Activated CD8-positive, alpha-beta T cell treated with anti-CD3 and anti-CD28 coated beads, Interleukin-2, amount 10 ng/mL, durations not matched to agents 7 days and 5 days (primary cell): ENCODE measurements around the gene ABHD5. TPM values are rescaled to one million over a fixed set of nuclear protein-coding genes. Genes with fewer than 3 reads are reported as not detected.

Source experiments
- ATAC-seq: fragments of 150-1000 bp; cut with Tn5 transposase; one replicate; pipeline ENCODE4 v1.10.0; 2021; ENCODE audit warnings: moderate library complexity
- CTCF ChIA-PET: fragments of 350-600 bp; sonication (Branson Sonifier 250); formaldehyde crosslinking; loops from one replicate; lab custom pipeline; 2021; ENCODE audit warnings: antibody characterized with exemption; lab: Charles Lee
- POLR2A ChIA-PET: fragments of 350-600 bp; sonication (Branson Sonifier 250); formaldehyde crosslinking; loops from one replicate; lab custom pipeline; 2021; ENCODE audit warnings: antibody characterized with exemption; lab: Charles Lee
- DNase-seq: peaks from one replicate; pipeline ENCODE4 v3.0.0-alpha.2; 2020
- H3K27ac Mint-ChIP-seq: one replicate; pipeline ENCODE4 v1.8.0; 2021; ENCODE audit warnings: mild to moderate bottlenecking, mixed read lengths
- H3K27me3 Mint-ChIP-seq: one replicate; pipeline ENCODE4 v1.8.0; 2021; ENCODE audit warnings: low read depth, mixed read lengths
- H3K36me3 Mint-ChIP-seq: one replicate; pipeline ENCODE4 v1.8.0; 2021; ENCODE audit warnings: low read depth, mixed read lengths
- H3K4me1 Mint-ChIP-seq: one replicate; pipeline ENCODE4 v1.8.0; 2021; ENCODE audit warnings: low read depth, mixed read lengths
- H3K4me3 Mint-ChIP-seq: one replicate; pipeline ENCODE4 v1.8.0; 2021; ENCODE audit warnings: mild to moderate bottlenecking, mixed read lengths
- H3K9me3 Mint-ChIP-seq: one replicate; pipeline ENCODE4 v1.8.0; 2022; ENCODE audit warnings: mixed read lengths; ENCODE audit not compliant: insufficient read depth
- total RNA-seq, 2 experiments: library from RNA; stranded (reverse); gene quantifications; one replicate each; pipeline ENCODE4 v1.2.3, GENCODE V29; 2021

Gene ABHD5
- total RNA-seq, 2 experiments from 2014 or later: 12.5 to 14.1 TPM

GRCh38 chr3:43699864-43700263 is 9.1 kb downstream of the ABHD5 start:
- peaks cover 27% of the 10 kb centered on the region for H3K36me3 Mint-ChIP-seq
- ChIA-PET POLR2A (no interaction called here), CTCF (interaction anchor here (0.7 to 1.7 kb wide), 2 partner anchors 14 to 59 kb away, joined by 3 to 4 read pairs; no protein-coding TSS in a partner anchor)
- ATAC-seq: no peak
- no peaks in the 10 kb centered on the region for H3K9me3 Mint-ChIP-seq
- peaks cover 9% of the 10 kb centered on the region for H3K4me1 Mint-ChIP-seq
- DNase-seq: no peak
- no peak overlapping the region for H3K4me3 Mint-ChIP-seq
- H3K27me3 Mint-ChIP-seq: no peaks in the 10 kb centered on the region
- H3K27ac Mint-ChIP-seq: no peak overlapping the region

GRCh38 chr3:43704697-43705096 is 14.0 kb downstream of the ABHD5 start:
- Mint-ChIP-seq H3K4me1 (peaks cover 7% of the 10 kb centered on the region), H3K9me3 (no peaks in the 10 kb centered on the region), H3K27me3 (no peaks in the 10 kb centered on the region), H3K4me3 (no peak overlapping the region), H3K27ac (no peak overlapping the region), H3K36me3 (peaks cover 21% of the 10 kb centered on the region)
- POLR2A ChIA-PET: no interaction called here
- DNase-seq (no peak), ATAC-seq (no peak)
- CTCF ChIA-PET: no interaction called here

- Mint-ChIP-seq H3K9me3 (no peaks in the 10 kb centered on the region), H3K27me3 (no peaks in the 10 kb centered on the region), H3K4me1 (peaks cover 7% of the 10 kb centered on the region), H3K27ac (no peak overlapping the region), H3K36me3 (peaks cover 13% of the 10 kb centered on the region), H3K4me3 (no peak overlapping the region)
- ChIA-PET CTCF (interaction anchor here (0.7 to 1.0 kb wide), 2 partner anchors 195 to 317 kb away, joined by 3 read pairs; no protein-coding TSS in a partner anchor), POLR2A (no interaction called here)
- no peak for ATAC-seq
- DNase-seq: no peak
Observed at GRCh38 chr3:43706342-43706741, 15.6 kb downstream of the ABHD5 start.

GRCh38 chr3:43707266-43707665 is 16.5 kb downstream of the ABHD5 start:
- Mint-ChIP-seq H3K27me3 (no peaks in the 10 kb centered on the region), H3K36me3 (peaks cover 15% of the 10 kb centered on the region), H3K27ac (no peak overlapping the region), H3K4me1 (peaks cover 7% of the 10 kb centered on the region), H3K9me3 (no peaks in the 10 kb centered on the region), H3K4me3 (no peak overlapping the region)
- DNase-seq: no peak
- no peak for ATAC-seq
- POLR2A ChIA-PET: no interaction called here
- CTCF ChIA-PET: interaction anchor here (0.6 to 1.0 kb wide), 3 partner anchors 196 to 317 kb away, joined by 3 read pairs; no protein-coding TSS in a partner anchor

- CTCF ChIA-PET: interaction anchor here (0.6 kb wide), 1 partner anchor 234 kb away, joined by 3 read pairs; no protein-coding TSS in a partner anchor
- no peak for ATAC-seq
- POLR2A ChIA-PET: no interaction called here
Observed at GRCh38 chr3:43707998-43708397, 17.3 kb downstream of the ABHD5 start.

GRCh38 chr3:43709022-43709421 is 18.3 kb downstream of the ABHD5 start:
- H3K9me3 Mint-ChIP-seq: no peaks in the 10 kb centered on the region
- CTCF ChIA-PET: no interaction called here
- DNase-seq (no peak), ATAC-seq (no peak)
- H3K27ac Mint-ChIP-seq: no peak overlapping the region
- no peaks in the 10 kb centered on the region for H3K27me3 Mint-ChIP-seq
- POLR2A ChIA-PET: no interaction called here
- H3K36me3 Mint-ChIP-seq: peaks cover 19% of the 10 kb centered on the region
- H3K4me3 Mint-ChIP-seq: no peak overlapping the region
- H3K4me1 Mint-ChIP-seq: peaks cover 7% of the 10 kb centered on the region

More at GRCh38 chr3:43707998-43708397, 17.3 kb downstream of the ABHD5 start:
- no peaks in the 10 kb centered on the region for H3K27me3 Mint-ChIP-seq
- peaks cover 19% of the 10 kb centered on the region for H3K36me3 Mint-ChIP-seq
- DNase-seq: no peak
- H3K9me3 Mint-ChIP-seq: no peaks in the 10 kb centered on the region
- H3K4me1 Mint-ChIP-seq: peaks cover 7% of the 10 kb centered on the region
- H3K4me3 Mint-ChIP-seq: no peak overlapping the region
- H3K27ac Mint-ChIP-seq: no peak overlapping the region

- CTCF ChIA-PET: no interaction called here
- ATAC-seq (no peak), DNase-seq (no peak)
- POLR2A ChIA-PET: no interaction called here
- no peaks in the 10 kb centered on the region for H3K9me3 Mint-ChIP-seq
- H3K36me3 Mint-ChIP-seq: peaks cover 20% of the 10 kb centered on the region
- no peaks in the 10 kb centered on the region for H3K27me3 Mint-ChIP-seq
- no peak overlapping the region for H3K4me3 Mint-ChIP-seq
- no peak overlapping the region for H3K27ac Mint-ChIP-seq
- H3K4me1 Mint-ChIP-seq: peaks cover 4% of the 10 kb centered on the region
Observed at GRCh38 chr3:43710607-43711006, 19.9 kb downstream of the ABHD5 start.

GRCh38 chr3:43718296-43718695 is 27.6 kb downstream of the ABHD5 start:
- POLR2A ChIA-PET: no interaction called here
- DNase-seq: no peak
- Mint-ChIP-seq H3K36me3 (peaks cover 24% of the 10 kb centered on the region), H3K4me1 (no peaks in the 10 kb centered on the region), H3K27ac (no peak overlapping the region), H3K4me3 (no peak overlapping the region), H3K27me3 (no peaks in the 10 kb centered on the region), H3K9me3 (no peaks in the 10 kb centered on the region)
- CTCF ChIA-PET: no interaction called here
- no peak for ATAC-seq

- Mint-ChIP-seq H3K4me3 (no peak overlapping the region), H3K4me1 (no peaks in the 10 kb centered on the region), H3K27me3 (no peaks in the 10 kb centered on the region), H3K27ac (no peak overlapping the region), H3K9me3 (no peaks in the 10 kb centered on the region), H3K36me3 (peaks cover 11% of the 10 kb centered on the region)
- DNase-seq (no peak), ATAC-seq (no peak)
- POLR2A ChIA-PET: no interaction called here
- CTCF ChIA-PET: no interaction called here
Observed at GRCh38 chr3:43723121-43723734, 32.5 kb downstream of the ABHD5 start.

- CTCF ChIA-PET: no interaction called here
- ATAC-seq (no peak), DNase-seq (no peak)
- POLR2A ChIA-PET: no interaction called here
- no peaks in the 10 kb centered on the region for H3K4me1 Mint-ChIP-seq
- peaks cover 2% of the 10 kb centered on the region for H3K36me3 Mint-ChIP-seq
- H3K9me3 Mint-ChIP-seq: no peaks in the 10 kb centered on the region
- no peak overlapping the region for H3K4me3 Mint-ChIP-seq
- no peak overlapping the region for H3K27ac Mint-ChIP-seq
- H3K27me3 Mint-ChIP-seq: no peaks in the 10 kb centered on the region
Observed at GRCh38 chr3:43726521-43726920, 35.8 kb downstream of the ABHD5 start.

- CTCF ChIA-PET: no interaction called here
- Mint-ChIP-seq H3K36me3 (no peaks in the 10 kb centered on the region), H3K4me3 (no peak overlapping the region), H3K27me3 (no peaks in the 10 kb centered on the region), H3K27ac (no peak overlapping the region), H3K9me3 (no peaks in the 10 kb centered on the region), H3K4me1 (no peaks in the 10 kb centered on the region)
- no peak for DNase-seq
- POLR2A ChIA-PET: no interaction called here
- ATAC-seq: no peak
Observed at GRCh38 chr3:43727930-43728329, 37.2 kb downstream of the ABHD5 start.

GRCh38 chr3:43728476-43728875 is 37.7 kb downstream of the ABHD5 start:
- ChIA-PET POLR2A (no interaction called here), CTCF (interaction anchor here (1.8 kb wide), 1 partner anchor 40 kb away, joined by 5 read pairs; no protein-coding TSS in a partner anchor)
- ATAC-seq (no peak), DNase-seq (no peak)
- Mint-ChIP-seq H3K4me3 (no peak overlapping the region), H3K27ac (no peak overlapping the region), H3K36me3 (no peaks in the 10 kb centered on the region), H3K9me3 (no peaks in the 10 kb centered on the region), H3K4me1 (no peaks in the 10 kb centered on the region), H3K27me3 (no peaks in the 10 kb centered on the region)
